ENCODE results near the gene NKX1-2.

GRCh38 chr10:124407456-124407855 lies 42.4 kb downstream of the NKX1-2 start:
- TF ChIP-seq CTCF (IDR thresholded peaks at IDR 0.05), result no peak
- TF ChIP-seq ZFX (IDR thresholded peaks at IDR 0.05; ENCODE audit: borderline replicate concordance), result no peak
